ENCODE results near the gene BIRC2. TPM values are rescaled to one million over a fixed set of nuclear protein-coding genes. Genes with fewer than 3 reads are reported as not detected.

The BIRC2 gene
- polyA plus RNA-seq, 1 of the 3 experiments (the other 2 are of a cell fraction): 20.1 TPM

DNA sequence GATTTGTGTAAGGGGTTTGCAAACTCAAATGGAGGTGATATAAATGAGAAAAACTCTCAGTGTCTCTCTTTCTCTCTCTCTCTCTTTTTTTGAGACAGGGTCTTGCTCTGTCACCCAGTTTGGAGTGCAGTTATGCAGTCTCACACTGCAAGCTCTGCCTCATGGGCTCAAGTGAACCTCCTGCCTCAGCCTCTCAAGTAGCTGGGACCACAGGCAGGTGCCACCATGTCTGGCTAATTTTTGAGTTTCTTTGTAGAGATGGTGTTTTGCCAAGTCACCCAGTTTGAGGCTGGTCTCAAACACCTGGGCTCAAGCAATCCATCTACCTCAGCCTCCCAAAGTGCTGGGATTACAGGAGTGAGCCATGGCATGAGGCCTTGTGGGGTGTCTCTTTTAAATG, 26.8 kb upstream of the BIRC2 start (continued):
- TF ChIP-seq, protein P1, sequence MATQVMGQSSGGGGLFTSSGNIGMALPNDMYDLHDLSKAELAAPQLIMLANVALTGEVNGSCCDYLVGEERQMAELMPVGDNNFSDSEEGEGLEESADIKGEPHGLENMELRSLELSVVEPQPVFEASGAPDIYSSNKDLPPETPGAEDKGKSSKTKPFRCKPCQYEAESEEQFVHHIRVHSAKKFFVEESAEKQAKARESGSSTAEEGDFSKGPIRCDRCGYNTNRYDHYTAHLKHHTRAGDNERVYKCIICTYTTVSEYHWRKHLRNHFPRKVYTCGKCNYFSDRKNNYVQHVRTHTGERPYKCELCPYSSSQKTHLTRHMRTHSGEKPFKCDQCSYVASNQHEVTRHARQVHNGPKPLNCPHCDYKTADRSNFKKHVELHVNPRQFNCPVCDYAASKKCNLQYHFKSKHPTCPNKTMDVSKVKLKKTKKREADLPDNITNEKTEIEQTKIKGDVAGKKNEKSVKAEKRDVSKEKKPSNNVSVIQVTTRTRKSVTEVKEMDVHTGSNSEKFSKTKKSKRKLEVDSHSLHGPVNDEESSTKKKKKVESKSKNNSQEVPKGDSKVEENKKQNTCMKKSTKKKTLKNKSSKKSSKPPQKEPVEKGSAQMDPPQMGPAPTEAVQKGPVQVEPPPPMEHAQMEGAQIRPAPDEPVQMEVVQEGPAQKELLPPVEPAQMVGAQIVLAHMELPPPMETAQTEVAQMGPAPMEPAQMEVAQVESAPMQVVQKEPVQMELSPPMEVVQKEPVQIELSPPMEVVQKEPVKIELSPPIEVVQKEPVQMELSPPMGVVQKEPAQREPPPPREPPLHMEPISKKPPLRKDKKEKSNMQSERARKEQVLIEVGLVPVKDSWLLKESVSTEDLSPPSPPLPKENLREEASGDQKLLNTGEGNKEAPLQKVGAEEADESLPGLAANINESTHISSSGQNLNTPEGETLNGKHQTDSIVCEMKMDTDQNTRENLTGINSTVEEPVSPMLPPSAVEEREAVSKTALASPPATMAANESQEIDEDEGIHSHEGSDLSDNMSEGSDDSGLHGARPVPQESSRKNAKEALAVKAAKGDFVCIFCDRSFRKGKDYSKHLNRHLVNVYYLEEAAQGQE (IDR thresholded peaks at IDR 0.05; ENCODE audit: low read depth, low read length): no peak
- TF ChIP-seq JUND (IDR thresholded peaks at IDR 0.05) (no peak), FOXJ3 (CRISPR knock-in tag; IDR thresholded peaks at IDR 0.05) (no peak), NRF1 (IDR thresholded peaks at IDR 0.05; ENCODE audit: low read depth, low read length) (no peak)
- TF ChIP-seq, protein P2, sequence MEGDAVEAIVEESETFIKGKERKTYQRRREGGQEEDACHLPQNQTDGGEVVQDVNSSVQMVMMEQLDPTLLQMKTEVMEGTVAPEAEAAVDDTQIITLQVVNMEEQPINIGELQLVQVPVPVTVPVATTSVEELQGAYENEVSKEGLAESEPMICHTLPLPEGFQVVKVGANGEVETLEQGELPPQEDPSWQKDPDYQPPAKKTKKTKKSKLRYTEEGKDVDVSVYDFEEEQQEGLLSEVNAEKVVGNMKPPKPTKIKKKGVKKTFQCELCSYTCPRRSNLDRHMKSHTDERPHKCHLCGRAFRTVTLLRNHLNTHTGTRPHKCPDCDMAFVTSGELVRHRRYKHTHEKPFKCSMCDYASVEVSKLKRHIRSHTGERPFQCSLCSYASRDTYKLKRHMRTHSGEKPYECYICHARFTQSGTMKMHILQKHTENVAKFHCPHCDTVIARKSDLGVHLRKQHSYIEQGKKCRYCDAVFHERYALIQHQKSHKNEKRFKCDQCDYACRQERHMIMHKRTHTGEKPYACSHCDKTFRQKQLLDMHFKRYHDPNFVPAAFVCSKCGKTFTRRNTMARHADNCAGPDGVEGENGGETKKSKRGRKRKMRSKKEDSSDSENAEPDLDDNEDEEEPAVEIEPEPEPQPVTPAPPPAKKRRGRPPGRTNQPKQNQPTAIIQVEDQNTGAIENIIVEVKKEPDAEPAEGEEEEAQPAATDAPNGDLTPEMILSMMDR (IDR thresholded peaks at IDR 0.05): no peak
- TF ChIP-seq, protein P3, sequence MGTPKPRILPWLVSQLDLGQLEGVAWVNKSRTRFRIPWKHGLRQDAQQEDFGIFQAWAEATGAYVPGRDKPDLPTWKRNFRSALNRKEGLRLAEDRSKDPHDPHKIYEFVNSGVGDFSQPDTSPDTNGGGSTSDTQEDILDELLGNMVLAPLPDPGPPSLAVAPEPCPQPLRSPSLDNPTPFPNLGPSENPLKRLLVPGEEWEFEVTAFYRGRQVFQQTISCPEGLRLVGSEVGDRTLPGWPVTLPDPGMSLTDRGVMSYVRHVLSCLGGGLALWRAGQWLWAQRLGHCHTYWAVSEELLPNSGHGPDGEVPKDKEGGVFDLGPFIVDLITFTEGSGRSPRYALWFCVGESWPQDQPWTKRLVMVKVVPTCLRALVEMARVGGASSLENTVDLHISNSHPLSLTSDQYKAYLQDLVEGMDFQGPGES (IDR thresholded peaks at IDR 0.05; ENCODE audit: low read depth, low read length): no peak

DNA sequence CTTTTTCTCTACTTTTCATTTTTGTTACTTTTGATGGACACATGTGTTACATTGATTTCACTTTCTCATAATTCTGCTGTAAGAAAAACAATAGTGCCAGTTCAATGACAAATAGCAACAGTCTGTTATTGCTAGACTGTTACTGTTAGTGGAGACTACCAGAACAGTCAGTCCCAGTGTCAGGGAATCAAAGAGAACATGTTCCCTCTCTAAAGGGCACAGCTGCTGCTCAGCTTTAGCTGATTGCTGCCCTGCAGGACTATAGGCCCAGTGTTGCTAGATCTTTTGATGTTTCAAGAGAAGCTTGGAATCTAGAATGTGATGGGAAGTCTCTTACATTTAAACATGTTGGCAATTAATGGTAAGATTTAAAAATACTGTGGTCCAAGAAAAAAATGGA, 26.3 kb upstream of the BIRC2 start:
- no peak for DNase-seq
- H3F3A ChIP-seq (replicated peaks; ENCODE audit: insufficient read depth): peaks cover 40% of the 10 kb centered on the region
- peaks cover 8 to 22% of the 10 kb centered on the region in 2 experiments; a peak in 3 of 4 replicates for H3K4me1 ChIP-seq (ENCODE audit: control insufficient read depth in 1 of 2, insufficient read depth in 2 of 2, low read depth in 1 of 2, low read length in 1 of 2)
- H3K4me3 ChIP-seq (ENCODE audit: low read depth in 2 of 2, low read length in 1 of 2): no peak overlapping the region
- no peak overlapping the region for H3K4me2 ChIP-seq
- no peaks in the 10 kb centered on the region for H4K20me1 ChIP-seq (ENCODE audit: insufficient read depth)
- H3K27me3 ChIP-seq (ENCODE audit: insufficient read depth): no peaks in the 10 kb centered on the region
- no peaks in the 10 kb centered on the region for H3K9me3 ChIP-seq
- ChIA-PET POLR2A (no interaction called here), CTCF (interaction anchor here (1.9 to 2.0 kb wide), 2 partner anchors 21 to 27 kb away, joined by 8 to 11 read pairs; no protein-coding TSS in a partner anchor)
- no peak overlapping the region for H3K27ac ChIP-seq (ENCODE audit: low read depth in 2 of 2, low read length in 1 of 2)
- H2AFZ ChIP-seq (ENCODE audit: low read depth): peak overlapping the region; percentile 22; the same call in 1 of the 2 replicates
- peaks cover 3% of the 10 kb centered on the region; the same call in 1 of the 2 replicates for H3K79me2 ChIP-seq (ENCODE audit: insufficient read depth)
- H3K9ac ChIP-seq: no peak overlapping the region
- H3K9me2 ChIP-seq: no peaks in the 10 kb centered on the region
- no peaks in the 10 kb centered on the region for H3K36me3 ChIP-seq (replicated peaks in 1 of 2; ENCODE audit: control insufficient read depth in 1 of 2, insufficient read depth in 2 of 2, low read length in 1 of 2)
- TF ChIP-seq EZH2phosphoT487 (IDR thresholded peaks at IDR 0.05; ENCODE audit: borderline replicate concordance, low read depth) (no peak), JUND (IDR thresholded peaks at IDR 0.05) (no peak), GATA2 (CRISPR knock-in tag; IDR thresholded peaks at IDR 0.05) (no peak), RCOR1 (IDR thresholded peaks at IDR 0.05; ENCODE audit: low read length) (no peak)
- TF ChIP-seq, protein P3 (IDR thresholded peaks at IDR 0.05; ENCODE audit: low read depth, low read length): no peak
